C4-2B (cell line): ENCODE results near the gene PTGES.
"Not testable (repeated sequence)": the region's sequence is repeated elsewhere in the genome, so short reads cannot be mapped to it uniquely, and the experiment has no call there.

Source experiments
- H3K27ac ChIP-seq: fragments of 450-650 bp; 2 replicates; pipeline ENCODE4 v1.5.1; 2017
- CTCF ChIP-seq: fragments of 450-650 bp; conservative IDR thresholded peaks from 2 replicates; pipeline ENCODE4 v1.5.1; 2017; ENCODE audit warnings: mild to moderate bottlenecking
- ZFX ChIP-seq: fragments of 450-650 bp; IDR thresholded peaks from 2 replicates; pipeline ENCODE4 v1.6.1; 2017

Gene PTGES

GRCh38 chr9:129749575-129749974 lies 3.3 kb downstream of the PTGES start:
- H3K27ac ChIP-seq, result no peak overlapping the region
- no peak for TF ChIP-seq ZFX
- TF ChIP-seq CTCF, result no peak

GRCh38 chr9:129749052-129749451 lies 3.8 kb downstream of the PTGES start:
- not testable (repeated sequence) for H3K27ac ChIP-seq

- no peak for TF ChIP-seq CTCF
- no peak for TF ChIP-seq ZFX
- no peak overlapping the region for H3K27ac ChIP-seq
Observed at GRCh38 chr9:129748249-129748648, 4.6 kb downstream of the PTGES start.

GRCh38 chr9:129746092-129746777 lies 6.6 kb downstream of the PTGES start:
- H3K27ac ChIP-seq, result no peak overlapping the region
- TF ChIP-seq CTCF (no peak), ZFX (no peak)

GRCh38 chr9:129745200-129745599 lies 7.6 kb downstream of the PTGES start:
- no peak for TF ChIP-seq CTCF
- TF ChIP-seq ZFX, result no peak

GRCh38 chr9:129740666-129741464 lies 12.0 kb downstream of the PTGES start:
- no peak for TF ChIP-seq CTCF
- TF ChIP-seq ZFX, result no peak

More at GRCh38 chr9:129745200-129745599, 7.6 kb downstream of the PTGES start:
- no peak overlapping the region for H3K27ac ChIP-seq

GRCh38 chr9:129740174-129740573 lies 12.7 kb downstream of the PTGES start:
- no peak overlapping the region for H3K27ac ChIP-seq
- TF ChIP-seq CTCF (no peak), ZFX (no peak)

More at GRCh38 chr9:129740666-129741464, 12.0 kb downstream of the PTGES start:
- H3K27ac ChIP-seq, result no peak overlapping the region
